K562 (cell line): ENCODE measurements around the gene MMEL1. TPM values are rescaled to one million over a fixed set of nuclear protein-coding genes. Genes with fewer than 3 reads are reported as not detected.

Experiments
- FOXK2 ChIP-seq, 2 experiments: fragments of 450-650 bp; IDR thresholded peaks in 1 of 2; conservative IDR thresholded peaks in 1 of 2; 2 replicates each; pipeline ENCODE4 v1.6.1; 2016; ENCODE audit warnings: low read depth in 2 of 2, mild to moderate bottlenecking in 1 of 2
- GATAD2A ChIP-seq: fragments of 450-650 bp; IDR thresholded peaks from 2 replicates; pipeline ENCODE4 v1.6.1; 2017
- HES1 ChIP-seq: fragments of 450-650 bp; IDR thresholded peaks from 2 replicates; pipeline ENCODE4 v1.6.1; 2016; ENCODE audit warnings: low read depth, mild to moderate bottlenecking, moderate library complexity
- HIVEP1 ChIP-seq: fragments of 250-450 bp; sonication (Bioruptor Pico); IDR thresholded peaks from 2 replicates; pipeline ENCODE4 v1.4.0; 2020; ENCODE audit warnings: mild to moderate bottlenecking
- ILK ChIP-seq: fragments of 450-650 bp; IDR thresholded peaks from 2 replicates; pipeline ENCODE4 v1.6.1; 2016; ENCODE audit warnings: missing genetic modification characterization, low read depth, mild to moderate bottlenecking, missing compliant biosample characterization, moderate library complexity, borderline replicate concordance
- L3MBTL2 ChIP-seq: fragments of 450-650 bp; IDR thresholded peaks from 2 replicates; pipeline ENCODE4 v1.6.1; 2016; ENCODE audit warnings: mild to moderate bottlenecking, moderate library complexity
- LCOR ChIP-seq: sonication (generic); formaldehyde crosslinking; IDR thresholded peaks from 2 replicates; pipeline ENCODE4 v1.8.0; 2022; ENCODE audit warnings: mild to moderate bottlenecking, missing genetic modification reagents
- MEF2D ChIP-seq: conservative IDR thresholded peaks from 2 replicates; pipeline ENCODE4 v1.6.1; 2016; ENCODE audit warnings: low read depth, missing genetic modification characterization, missing compliant biosample characterization
- RBM39 ChIP-seq: fragments of 200-400 bp; formaldehyde crosslinking; optimal IDR thresholded peaks from 2 replicates; pipeline ENCODE3; 2018; ENCODE audit warnings: low read depth, low read length
- SAP30 ChIP-seq: fragments of 200-600 bp; sonication (generic); IDR thresholded peaks from 2 replicates; pipeline ENCODE4 v1.6.1; 2012; ENCODE audit warnings: borderline replicate concordance, low read depth, mild to moderate bottlenecking, moderate library complexity, low read length, control low read depth, inconsistent platforms; ENCODE audit not compliant: insufficient read depth, poor library complexity, severe bottlenecking
- SMARCB1 ChIP-seq: IDR thresholded peaks from 2 replicates; pipeline ENCODE4 v1.6.1; 2011; ENCODE audit warnings: improper control_type of control experiment, low read depth; ENCODE audit not compliant: insufficient read length
- TCFL5 ChIP-seq: fragments of 250-450 bp; sonication (Bioruptor Pico); conservative IDR thresholded peaks from 2 replicates; pipeline ENCODE4 v1.6.1; 2021; ENCODE audit warnings: mild to moderate bottlenecking, moderate library complexity, matching md5 sums
- TEAD4 ChIP-seq, 2 experiments: sonication (generic) in 1 of 2; formaldehyde crosslinking in 1 of 2; IDR thresholded peaks; 2 replicates each; pipeline versions ENCODE4 v1.6.1 to v1.8.0; 2012 to 2022; ENCODE audit warnings: borderline replicate concordance in 1 of 2, inconsistent platforms in 1 of 2, low read length in 1 of 2, mild to moderate bottlenecking in 1 of 2, missing genetic modification reagents in 1 of 2
- TRIM24 ChIP-seq, 2 experiments: fragments of 450-650 bp; IDR thresholded peaks; 2 replicates each; pipeline ENCODE4 v1.6.1; 2016
- ZNF174 ChIP-seq: fragments of 250-450 bp; sonication (Bioruptor Pico); IDR thresholded peaks from 2 replicates; pipeline ENCODE4 v1.4.0; 2020; ENCODE audit warnings: mild to moderate bottlenecking
- ZNF41 ChIP-seq: fragments of 250-450 bp; sonication (Bioruptor Pico); conservative IDR thresholded peaks from 2 replicates; pipeline ENCODE4 v1.4.0; 2020; ENCODE audit warnings: mild to moderate bottlenecking
- ZNF583 ChIP-seq: fragments of 250-450 bp; sonication (Bioruptor Pico); IDR thresholded peaks from 2 replicates; pipeline ENCODE4 v1.4.0; 2020
- ZNF639 ChIP-seq, 2 experiments: fragments of 200-800 bp in 1 of 2; sonication (Bioruptor generic) in 1 of 2; sonication (generic) in 1 of 2; formaldehyde crosslinking in 1 of 2; IDR thresholded peaks in 1 of 2; conservative IDR thresholded peaks in 1 of 2; 2 replicates each; pipeline versions ENCODE4 v1.5.0 to v1.6.1; 2016 to 2020; ENCODE audit warnings: missing compliant biosample characterization in 1 of 2, missing genetic modification characterization in 1 of 2, missing genetic modification reagents in 1 of 2
- polyA plus RNA-seq, 8 experiments: library from polyadenylated mRNA; depleted of rRNA in 4 of 8; stranded (reverse) in 5 of 8; unstranded in 3 of 8; fragments of >200 nt; fragmentation: Nextera tagmentation in 2 of 8; fragmentation: Illumina TruSeq in 1 of 8; extraction: Ambion mirVana in 2 of 8; extraction: Trizol in 1 of 8; gene quantifications; 2 replicates each; pipeline versions ENCODE4 v1.2.1 to v1.2.3, GENCODE V29; 2011 to 2014; ENCODE audit warnings: inconsistent platforms in 1 of 8, missing spikeins in 1 of 8
- total RNA-seq, 7 experiments: library from RNA; depleted of rRNA in 6 of 7; stranded (reverse); fragments of >200 nt in 6 of 7; fragmentation: Illumina TruSeq in 2 of 7; extraction: Trizol in 2 of 7; gene quantifications; 2 replicates each; pipeline versions ENCODE4 v1.2.1 to v1.2.3, GENCODE V29; 2011 to 2021; ENCODE audit warnings: low replicate concordance in 1 of 7
- TF ChIP-seq, protein P1 (sequence below): fragments of 450-650 bp; IDR thresholded peaks from 2 replicates; pipeline ENCODE4 v1.6.1; 2016; ENCODE audit warnings: antibody characterized with exemption
- TF ChIP-seq, protein P2 (sequence below): sonication (generic); formaldehyde crosslinking; IDR thresholded peaks from 2 replicates; pipeline ENCODE4 v1.9.0; 2022; ENCODE audit warnings: mild to moderate bottlenecking, missing genetic modification reagents
- TF ChIP-seq, protein P3 (sequence below): fragments of 450-650 bp; formaldehyde crosslinking; IDR thresholded peaks from 2 replicates; pipeline ENCODE4 v1.4.0; 2020; ENCODE audit warnings: mild to moderate bottlenecking, moderate library complexity

MMEL1 gene
- total and polyA plus RNA-seq, 9 of the 15 experiments (the other 6 are each of a cell fraction or from before 2014, with no cell fraction given) = not detected

DNA sequence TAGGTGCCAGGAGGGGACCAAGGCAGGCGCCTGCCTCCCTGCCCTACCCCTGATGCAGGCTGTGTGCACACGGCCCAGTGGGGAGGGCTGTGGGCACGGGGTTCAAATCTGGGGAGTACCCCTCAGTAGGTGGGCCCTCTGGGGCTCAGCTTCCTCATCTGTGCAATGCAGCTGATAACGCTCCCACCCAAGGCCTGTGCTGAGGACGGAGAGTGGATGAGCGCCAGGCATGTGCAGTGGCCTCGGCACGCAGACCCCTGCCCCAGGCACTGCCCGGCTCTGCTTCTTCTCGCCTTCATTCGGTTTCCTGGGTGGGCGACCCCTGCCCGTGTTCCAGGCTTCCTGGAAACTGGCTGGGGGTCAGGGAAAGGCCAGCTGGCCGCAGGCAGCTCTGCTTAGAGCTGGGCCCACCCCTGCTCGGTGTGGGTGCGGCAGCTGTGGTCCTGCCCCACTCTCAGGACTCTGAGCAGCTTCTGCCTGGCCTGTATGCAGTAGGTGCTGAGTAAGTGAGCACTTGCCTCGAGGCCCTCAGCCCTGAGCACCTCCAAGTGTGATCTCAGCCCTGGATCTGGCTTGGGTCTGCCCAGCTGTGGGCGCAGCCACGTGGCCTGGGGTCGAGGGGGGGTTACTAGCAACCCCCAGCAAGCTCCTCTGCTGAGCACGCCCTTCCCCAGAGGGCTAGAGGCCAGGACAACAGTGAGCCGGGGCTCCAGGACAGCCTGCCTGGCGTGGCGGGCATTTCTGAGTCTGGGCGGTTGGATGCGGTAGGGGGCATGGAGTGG, 88.5 kb downstream of the MMEL1 start (continued):
- TF ChIP-seq ZNF174 (CRISPR knock-in tag) (no peak), ZNF583 (CRISPR knock-in tag) (peak; percentile 21), TEAD4 (IDR thresholded peaks at IDR 0.05; ENCODE audit: low read length) (0 out of 2 replicates have a peak, but pooled peaks have one; percentile 0), TEAD4 (CRISPR knock-in tag; IDR thresholded peaks at IDR 0.05; ENCODE audit: borderline replicate concordance) (no peak), L3MBTL2 (peak; percentile 86), ILK (tag) (no peak), TCFL5 (CRISPR knock-in tag) (no peak), SAP30 (no peak), RBM39 (no peak), SMARCB1 (no peak), ZNF41 (CRISPR knock-in tag) (no peak), ZNF639 (CRISPR knock-in tag; conservative IDR thresholded peaks at IDR 0.05 in 1 of 2, IDR thresholded peaks at IDR 0.05 in 1 of 2) (no peak), FOXK2 (conservative IDR thresholded peaks at IDR 0.05 in 1 of 2, IDR thresholded peaks at IDR 0.05 in 1 of 2; ENCODE audit: low read depth in 2 of 2) (no peak), MEF2D (tag) (no peak), GATAD2A (no peak), TRIM24 (IDR thresholded peaks at IDR 0.05) (no peak), HES1 (no peak), HIVEP1 (CRISPR knock-in tag) (no peak), LCOR (CRISPR knock-in tag) (no peak)
- TF ChIP-seq, protein P1, sequence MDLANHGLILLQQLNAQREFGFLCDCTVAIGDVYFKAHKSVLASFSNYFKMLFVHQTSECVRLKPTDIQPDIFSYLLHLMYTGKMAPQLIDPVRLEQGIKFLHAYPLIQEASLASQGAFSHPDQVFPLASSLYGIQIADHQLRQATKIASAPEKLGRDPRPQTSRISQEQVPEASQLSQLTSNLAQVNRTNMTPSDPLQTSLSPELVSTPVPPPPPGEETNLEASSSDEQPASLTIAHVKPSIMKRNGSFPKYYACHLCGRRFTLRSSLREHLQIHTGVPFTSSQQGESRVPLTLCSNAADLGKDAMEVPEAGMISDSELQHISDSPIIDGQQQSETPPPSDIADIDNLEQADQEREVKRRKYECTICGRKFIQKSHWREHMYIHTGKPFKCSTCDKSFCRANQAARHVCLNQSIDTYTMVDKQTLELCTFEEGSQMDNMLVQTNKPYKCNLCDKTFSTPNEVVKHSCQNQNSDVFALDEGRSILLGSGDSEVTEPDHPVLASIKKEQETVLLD = no peak
- TF ChIP-seq, protein P2, sequence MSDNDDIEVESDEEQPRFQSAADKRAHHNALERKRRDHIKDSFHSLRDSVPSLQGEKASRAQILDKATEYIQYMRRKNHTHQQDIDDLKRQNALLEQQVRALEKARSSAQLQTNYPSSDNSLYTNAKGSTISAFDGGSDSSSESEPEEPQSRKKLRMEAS (CRISPR knock-in tag) = peak; percentile 85
- TF ChIP-seq, protein P3, sequence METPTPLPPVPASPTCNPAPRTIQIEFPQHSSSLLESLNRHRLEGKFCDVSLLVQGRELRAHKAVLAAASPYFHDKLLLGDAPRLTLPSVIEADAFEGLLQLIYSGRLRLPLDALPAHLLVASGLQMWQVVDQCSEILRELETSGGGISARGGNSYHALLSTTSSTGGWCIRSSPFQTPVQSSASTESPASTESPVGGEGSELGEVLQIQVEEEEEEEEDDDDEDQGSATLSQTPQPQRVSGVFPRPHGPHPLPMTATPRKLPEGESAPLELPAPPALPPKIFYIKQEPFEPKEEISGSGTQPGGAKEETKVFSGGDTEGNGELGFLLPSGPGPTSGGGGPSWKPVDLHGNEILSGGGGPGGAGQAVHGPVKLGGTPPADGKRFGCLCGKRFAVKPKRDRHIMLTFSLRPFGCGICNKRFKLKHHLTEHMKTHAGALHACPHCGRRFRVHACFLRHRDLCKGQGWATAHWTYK (CRISPR knock-in tag) = no peak
